H1 (cell line): ENCODE measurements around the gene NUDC. TPM values are rescaled to one million over a fixed set of nuclear protein-coding genes. Genes with fewer than 3 reads are reported as not detected.

ENCODE experiments used
- RNF2 ChIP-seq: fragments of 200-900, 300-1000 bp; sonication (generic); IDR thresholded peaks from 2 replicates; pipeline ENCODE4 v1.7.1; 2016; ENCODE audit warnings: borderline replicate concordance, low read depth, mild to moderate bottlenecking, antibody characterized with exemption, low read length; ENCODE audit not compliant: poor library complexity, severe bottlenecking; ENCODE audit errors: missing control alignments
- polyA plus RNA-seq, 7 experiments: library from polyadenylated mRNA; depleted of rRNA in 3 of 7; stranded (reverse) in 5 of 7; unstranded in 2 of 7; fragments of >200 nt in 5 of 7; fragments of 200-250 nt in 2 of 7; gene quantifications; 1 replicate in 5 of 7; 2 replicates in 1 of 7; 4 replicates in 1 of 7; pipeline versions ENCODE4 v1.2.1 to v1.2.3, GENCODE V29; 2011 to 2013; ENCODE audit warnings: missing spikeins in 2 of 7, mixed read lengths in 2 of 7
- total RNA-seq: library from RNA; stranded (reverse); fragmentation: NEBNext Ultra II Directional; extraction: Animal tissue kit (Norgen Biotek cat#: 25700); gene quantifications from 2 replicates; pipeline ENCODE4 v1.2.1, GENCODE V29; 2021

The NUDC gene
- total and polyA plus RNA-seq, 2 of the 8 experiments (the other 6 are each of a cell fraction or from before 2014, with no cell fraction given) = 43.2 to 131 TPM

DNA sequence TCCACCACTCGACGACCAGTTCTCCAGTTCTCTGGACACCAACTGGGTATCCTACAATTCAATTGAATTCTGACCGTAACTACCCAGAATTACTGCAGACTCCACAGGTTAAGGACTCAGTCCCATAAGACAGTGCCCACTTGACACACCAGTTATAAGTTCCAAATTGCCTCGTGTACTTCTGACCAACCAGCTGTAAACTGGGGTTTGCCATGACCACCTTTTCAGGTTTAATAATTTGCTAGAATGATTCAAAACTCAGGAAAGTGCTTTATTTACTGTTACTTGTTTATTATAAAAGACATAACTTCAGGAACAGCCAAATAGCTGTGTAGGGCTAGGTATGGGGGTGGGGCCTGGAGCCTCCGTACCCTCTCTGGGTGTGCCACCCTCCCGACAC is 15.3 kb downstream of the NUDC start (continued):
- TF ChIP-seq RNF2 = no peak
